GM18907 (cell line): ENCODE measurements around the gene DUSP10.

Source experiments
- ATAC-seq: cut with Tn5 transposase; IDR thresholded peaks from one replicate; pipeline ENCODE4 v1.9.1; 2021; ENCODE audit warnings: mild to moderate bottlenecking, moderate library complexity; ENCODE audit not compliant: unreplicated experiment

The DUSP10 gene

GRCh38 chr1:221735999-221736398 is 5.9 kb downstream of the DUSP10 start:
- no peak for ATAC-seq

GRCh38 chr1:221734187-221734586 is 7.7 kb downstream of the DUSP10 start:
- ATAC-seq, result no peak

GRCh38 chr1:221732052-221732451 is 9.8 kb downstream of the DUSP10 start:
- no peak for ATAC-seq

- no peak for ATAC-seq
Observed at GRCh38 chr1:221729771-221730330, 12.0 kb downstream of the DUSP10 start.

- ATAC-seq, result no peak
Observed at GRCh38 chr1:221728037-221728505, 13.8 kb downstream of the DUSP10 start.

GRCh38 chr1:221727146-221728036 is 14.5 kb downstream of the DUSP10 start:
- no peak for ATAC-seq

- ATAC-seq, result peak; percentile 70
Observed at GRCh38 chr1:221725735-221726672, 15.9 kb downstream of the DUSP10 start.

GRCh38 chr1:221724931-221725605 is 16.8 kb downstream of the DUSP10 start:
- ATAC-seq, result no peak

- no peak for ATAC-seq
Observed at GRCh38 chr1:221723848-221724236, 18.0 kb downstream of the DUSP10 start.

GRCh38 chr1:221723018-221723847 is 18.7 kb downstream of the DUSP10 start:
- no peak for ATAC-seq

GRCh38 chr1:221722254-221723017 is 19.5 kb downstream of the DUSP10 start:
- ATAC-seq, result no peak

- ATAC-seq, result no peak
Observed at GRCh38 chr1:221720545-221720944, 21.3 kb downstream of the DUSP10 start.

- ATAC-seq, result no peak
Observed at GRCh38 chr1:221719987-221720386, 21.9 kb downstream of the DUSP10 start.

- no peak for ATAC-seq
Observed at GRCh38 chr1:221719278-221719597, 22.7 kb downstream of the DUSP10 start.

- no peak for ATAC-seq
Observed at GRCh38 chr1:221718381-221719277, 23.3 kb downstream of the DUSP10 start.

GRCh38 chr1:221717485-221717853 is 24.4 kb downstream of the DUSP10 start:
- no peak for ATAC-seq

- no peak for ATAC-seq
Observed at GRCh38 chr1:221716713-221717484, 25.0 kb downstream of the DUSP10 start.
